ENCODE measurements around the gene RFC1. TPM values are rescaled to one million over a fixed set of nuclear protein-coding genes. Genes with fewer than 3 reads are reported as not detected.
"Not testable (repeated sequence)": the region's sequence is repeated elsewhere in the genome, so short reads cannot be mapped to it uniquely, and the experiment has no call there.

RFC1 gene
- total and polyA plus RNA-seq, 2 experiments from 2014 or later, result 26.0 to 44.0 TPM

DNA sequence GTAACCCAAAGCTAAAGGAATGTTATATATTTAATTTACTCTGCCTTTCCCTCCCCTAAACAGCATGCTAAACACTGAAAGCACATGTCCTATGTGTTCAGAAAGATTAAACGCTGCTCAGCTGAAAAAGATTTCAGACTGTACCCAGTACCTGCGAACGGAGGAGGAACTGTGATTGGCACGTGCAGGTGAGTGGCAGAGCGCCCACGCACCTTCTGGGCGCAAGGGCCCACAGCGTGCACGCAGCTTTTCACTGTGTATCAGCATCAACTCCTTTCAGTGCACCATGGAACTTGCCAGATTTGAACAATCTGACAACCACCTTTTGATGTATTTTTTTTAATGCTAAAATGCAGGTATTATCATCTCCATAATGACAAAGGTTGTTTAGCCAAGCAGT, 87.7 kb downstream of the RFC1 start:
- 94% methylated on average over 9 of the region's 9 CpGs for WGBS (ENCODE audit: low lambda C conversion rate, missing lambda C conversion rate)
- Histone ChIP-seq H3K27ac (no peak overlapping the region), H3K4me1 (ENCODE audit: insufficient read depth) (no peaks in the 10 kb centered on the region), H2AFZ (no peak overlapping the region), H3K79me2 (no peaks in the 10 kb centered on the region), H3K36me3 (replicated peaks; ENCODE audit: insufficient read depth, low read depth) (no peaks in the 10 kb centered on the region), H3K9me2 (replicated peaks; ENCODE audit: insufficient read depth) (no peaks in the 10 kb centered on the region), H4K20me1 (ENCODE audit: insufficient read depth, poor library complexity, severe bottlenecking) (no peaks in the 10 kb centered on the region), H3K4me2 (no peak overlapping the region), H3K27me3 (no peaks in the 10 kb centered on the region), H3K9me3 (ENCODE audit: low read depth) (no peaks in the 10 kb centered on the region), H3K4me3 (no peak overlapping the region)
- TF ChIP-seq EZH2 (IDR thresholded peaks at IDR 0.05; ENCODE audit: borderline replicate concordance) (no peak), EZH2phosphoT487 (IDR thresholded peaks at IDR 0.05; ENCODE audit: low read depth, severe bottlenecking, unreplicated experiment) (no peak)
- TF ChIP-seq, protein P1, sequence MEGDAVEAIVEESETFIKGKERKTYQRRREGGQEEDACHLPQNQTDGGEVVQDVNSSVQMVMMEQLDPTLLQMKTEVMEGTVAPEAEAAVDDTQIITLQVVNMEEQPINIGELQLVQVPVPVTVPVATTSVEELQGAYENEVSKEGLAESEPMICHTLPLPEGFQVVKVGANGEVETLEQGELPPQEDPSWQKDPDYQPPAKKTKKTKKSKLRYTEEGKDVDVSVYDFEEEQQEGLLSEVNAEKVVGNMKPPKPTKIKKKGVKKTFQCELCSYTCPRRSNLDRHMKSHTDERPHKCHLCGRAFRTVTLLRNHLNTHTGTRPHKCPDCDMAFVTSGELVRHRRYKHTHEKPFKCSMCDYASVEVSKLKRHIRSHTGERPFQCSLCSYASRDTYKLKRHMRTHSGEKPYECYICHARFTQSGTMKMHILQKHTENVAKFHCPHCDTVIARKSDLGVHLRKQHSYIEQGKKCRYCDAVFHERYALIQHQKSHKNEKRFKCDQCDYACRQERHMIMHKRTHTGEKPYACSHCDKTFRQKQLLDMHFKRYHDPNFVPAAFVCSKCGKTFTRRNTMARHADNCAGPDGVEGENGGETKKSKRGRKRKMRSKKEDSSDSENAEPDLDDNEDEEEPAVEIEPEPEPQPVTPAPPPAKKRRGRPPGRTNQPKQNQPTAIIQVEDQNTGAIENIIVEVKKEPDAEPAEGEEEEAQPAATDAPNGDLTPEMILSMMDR (IDR thresholded peaks at IDR 0.05; ENCODE audit: poor library complexity), result no peak
- DNase-seq (ENCODE audit: low spot score), result no peak

DNA sequence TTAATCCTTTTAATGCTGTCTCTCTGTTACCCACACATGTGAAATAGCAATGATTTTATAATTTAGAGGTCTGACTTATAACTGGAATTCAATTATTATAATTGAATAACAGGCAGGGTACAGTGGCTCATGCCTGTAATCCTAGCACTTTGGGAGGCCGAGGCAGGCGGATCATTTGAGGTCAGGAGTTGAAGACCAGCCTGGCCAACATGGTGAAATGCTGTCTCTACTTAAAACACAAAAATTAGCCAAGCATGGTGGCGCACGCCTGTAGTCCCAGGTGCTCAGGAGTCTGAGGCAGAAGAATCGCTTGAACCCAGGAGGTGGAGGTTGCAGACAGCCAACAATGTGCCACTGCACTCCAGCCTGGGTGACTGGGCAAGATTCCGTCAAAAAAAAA, 88.5 kb downstream of the RFC1 start:
- H3K79me2 ChIP-seq; H3K4me1 ChIP-seq (ENCODE audit: insufficient read depth); H4K20me1 ChIP-seq (ENCODE audit: insufficient read depth, poor library complexity, severe bottlenecking); H3K9me2 ChIP-seq (replicated peaks; ENCODE audit: insufficient read depth); H3K27me3 ChIP-seq; H3K4me3 ChIP-seq; H2AFZ ChIP-seq; DNase-seq (ENCODE audit: low spot score); H3K27ac ChIP-seq; H3K4me2 ChIP-seq; H3K36me3 ChIP-seq (replicated peaks; ENCODE audit: insufficient read depth, low read depth); H3K9me3 ChIP-seq (ENCODE audit: low read depth): not testable (repeated sequence)
- WGBS (ENCODE audit: low lambda C conversion rate, missing lambda C conversion rate), result 90% methylated on average over 6 of the region's 6 CpGs

DNA sequence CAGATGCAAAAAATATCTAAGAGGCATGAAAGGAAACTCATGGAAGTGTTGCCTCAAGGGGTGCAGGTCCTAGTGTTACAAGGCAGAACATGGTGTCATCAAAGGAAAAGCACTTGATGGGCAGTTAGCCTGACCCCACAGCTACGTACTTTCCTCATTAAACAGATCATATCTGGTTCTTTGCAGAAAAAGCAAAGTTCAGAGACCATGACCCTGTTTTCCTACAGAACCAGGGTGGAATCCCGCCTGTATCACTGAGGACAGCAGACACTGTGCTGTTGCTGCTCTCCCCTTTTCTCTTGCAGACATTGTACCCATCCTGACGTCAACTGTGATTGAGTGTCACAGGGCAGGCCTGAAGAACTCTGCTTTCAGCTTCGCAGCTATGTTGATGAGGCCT, 91.7 kb downstream of the RFC1 start:
- H3K27me3 ChIP-seq, result no peaks in the 10 kb centered on the region
- H3K9me2 ChIP-seq (replicated peaks; ENCODE audit: insufficient read depth), result no peaks in the 10 kb centered on the region
- WGBS (ENCODE audit: low lambda C conversion rate, missing lambda C conversion rate), result 82% methylated on average over 4 of the region's 4 CpGs
- no peak overlapping the region for H3K4me3 ChIP-seq
- no peaks in the 10 kb centered on the region for H3K36me3 ChIP-seq (replicated peaks; ENCODE audit: insufficient read depth, low read depth)
- TF ChIP-seq, protein P1 (IDR thresholded peaks at IDR 0.05; ENCODE audit: poor library complexity), result no peak
- no peak for TF ChIP-seq EZH2 (IDR thresholded peaks at IDR 0.05; ENCODE audit: borderline replicate concordance)
- no peak for TF ChIP-seq EZH2phosphoT487 (IDR thresholded peaks at IDR 0.05; ENCODE audit: low read depth, severe bottlenecking, unreplicated experiment)
- H3K27ac ChIP-seq, result no peak overlapping the region
- no peaks in the 10 kb centered on the region for H3K4me1 ChIP-seq (ENCODE audit: insufficient read depth)
- H3K4me2 ChIP-seq, result no peak overlapping the region
- no peaks in the 10 kb centered on the region for H3K79me2 ChIP-seq
- no peak overlapping the region for H2AFZ ChIP-seq
- no peak for DNase-seq (ENCODE audit: low spot score)
- no peaks in the 10 kb centered on the region for H4K20me1 ChIP-seq (ENCODE audit: insufficient read depth, poor library complexity, severe bottlenecking)
- H3K9me3 ChIP-seq (ENCODE audit: low read depth), result no peaks in the 10 kb centered on the region

DNA sequence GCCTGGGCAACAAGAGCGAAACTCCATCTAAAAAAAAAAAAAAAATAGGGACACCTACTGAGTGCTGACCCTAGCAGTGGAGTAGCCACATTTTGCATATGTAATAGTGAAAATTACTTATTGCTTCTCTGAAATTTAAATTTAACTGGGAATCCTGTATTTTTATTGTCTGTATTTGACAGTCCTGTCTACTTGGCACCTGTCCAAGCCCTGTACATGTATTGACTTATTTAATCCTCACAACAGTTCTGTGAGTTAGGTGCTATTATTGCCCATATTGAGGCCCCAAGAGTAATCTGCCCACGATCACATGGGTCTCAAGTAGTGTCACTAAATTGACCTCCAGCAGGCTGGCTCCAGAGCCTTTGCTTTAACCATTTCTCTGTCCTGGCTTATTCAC, 102.3 kb downstream of the RFC1 start:
- H3K27me3 ChIP-seq, result no peaks in the 10 kb centered on the region
- H3K9me2 ChIP-seq (replicated peaks; ENCODE audit: insufficient read depth), result no peaks in the 10 kb centered on the region
- no peaks in the 10 kb centered on the region for H3K36me3 ChIP-seq (replicated peaks; ENCODE audit: insufficient read depth, low read depth)
- H2AFZ ChIP-seq, result no peak overlapping the region
- H3K4me3 ChIP-seq, result no peak overlapping the region
- no peaks in the 10 kb centered on the region for H3K9me3 ChIP-seq (ENCODE audit: low read depth)
- H4K20me1 ChIP-seq (ENCODE audit: insufficient read depth, poor library complexity, severe bottlenecking), result no peaks in the 10 kb centered on the region
- DNase-seq (ENCODE audit: low spot score), result peak; percentile 22
- H3K79me2 ChIP-seq, result no peaks in the 10 kb centered on the region
- H3K4me1 ChIP-seq (ENCODE audit: insufficient read depth), result no peaks in the 10 kb centered on the region
- WGBS (ENCODE audit: low lambda C conversion rate, missing lambda C conversion rate), result 81% methylated on average over 2 of the region's 2 CpGs
- no peak overlapping the region for H3K27ac ChIP-seq
- no peak overlapping the region for H3K4me2 ChIP-seq
- TF ChIP-seq EZH2phosphoT487 (IDR thresholded peaks at IDR 0.05; ENCODE audit: low read depth, severe bottlenecking, unreplicated experiment), result no peak
- TF ChIP-seq EZH2 (IDR thresholded peaks at IDR 0.05; ENCODE audit: borderline replicate concordance), result no peak
- TF ChIP-seq, protein P1 (IDR thresholded peaks at IDR 0.05; ENCODE audit: poor library complexity), result no peak
